ENCODE results near the gene DAAM1. TPM values are rescaled to one million over a fixed set of nuclear protein-coding genes. Genes with fewer than 3 reads are reported as not detected.

The DAAM1 gene
- total RNA-seq: 47.8 TPM
- 5.3 TPM for polyA plus RNA-seq (ENCODE audit: insufficient read depth, low read depth, low replicate concordance)
- long read RNA-seq, donor 1, partial matches to known transcripts: 0 of 8 reads
- long read RNA-seq, donor 1, other reads (novel, unspliced or antisense): 7 of 8 reads
- long read RNA-seq, donor 2, full-length matches to known transcripts: 4 of 4 reads
- long read RNA-seq, donor 2, partial matches to known transcripts: 0 of 4 reads
- long read RNA-seq, donor 2, other reads (novel, unspliced or antisense): 0 of 4 reads
- long read RNA-seq, donor 3: 0 reads
- long read RNA-seq, donor 4, full-length matches to known transcripts: 7 of 7 reads
- long read RNA-seq, donor 4, partial matches to known transcripts: 0 of 7 reads
- long read RNA-seq, donor 4, other reads (novel, unspliced or antisense): 0 of 7 reads
- long read RNA-seq, donor 5: 0 reads
- long read RNA-seq, donor 6, partial matches to known transcripts: 0 of 5 reads
- long read RNA-seq, donor 6, other reads (novel, unspliced or antisense): 0 of 5 reads
- long read RNA-seq, donor 7, full-length matches to known transcripts: 2 of 7 reads
- long read RNA-seq, donor 7, partial matches to known transcripts: 5 of 7 reads
- long read RNA-seq, donor 7, other reads (novel, unspliced or antisense): 0 of 7 reads
- long read RNA-seq, donor 8, partial matches to known transcripts: 0 of 5 reads
- long read RNA-seq, donor 8, other reads (novel, unspliced or antisense): 0 of 5 reads
- long read RNA-seq, donor 9, partial matches to known transcripts: 0 of 2 reads
- long read RNA-seq, donor 9, other reads (novel, unspliced or antisense): 0 of 2 reads
- long read RNA-seq, donor 10, full-length matches to known transcripts: 10 of 10 reads
- long read RNA-seq, donor 10, partial matches to known transcripts: 0 of 10 reads
- long read RNA-seq, donor 10, other reads (novel, unspliced or antisense): 0 of 10 reads

DNA sequence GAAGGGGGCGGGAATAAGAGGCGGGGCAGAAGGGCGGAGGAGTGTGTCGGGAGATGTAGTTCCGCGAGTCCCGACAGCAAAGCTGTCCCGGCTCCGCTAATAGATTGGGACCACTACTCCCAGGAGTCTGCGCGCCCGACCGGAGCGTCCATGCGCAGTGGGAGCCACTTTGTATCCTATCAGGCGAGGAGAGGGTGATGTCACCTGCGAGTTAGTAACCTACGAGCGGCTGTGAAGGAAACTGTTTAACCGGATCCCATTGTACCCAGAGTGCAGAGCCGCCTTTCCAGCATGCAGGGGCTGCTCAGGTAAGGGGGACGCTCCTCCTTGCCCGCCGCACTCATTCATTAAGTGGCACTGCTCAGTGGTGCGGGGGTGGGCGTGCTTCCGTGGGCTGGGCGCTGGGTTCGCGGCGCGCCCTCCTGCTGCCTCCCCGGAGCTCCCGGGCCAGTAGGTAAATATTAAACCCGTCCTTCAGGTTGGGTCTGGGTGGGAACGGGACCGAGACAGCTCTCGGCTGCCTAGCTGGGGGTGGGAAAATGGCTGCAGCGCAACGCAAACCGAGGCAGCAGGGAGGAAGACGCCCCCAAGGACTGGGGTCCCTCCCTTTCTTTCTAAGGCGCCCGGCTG is at the start of gene DAAM1:
TSS of gene DAAM1 (plus strand) at position 207 of the 630 bp plus-strand sequence. CDS start 74,811 bp downstream, outside the sequence.
- Histone ChIP-seq H3K27ac (ENCODE audit: low read depth in 2 of 2, low read length in 2 of 2) (peak within 1 kb of the TSS; percentile 90 to 94), H3K4me3 (ENCODE audit: low read length in 3 of 3) (peak within 1 kb of the TSS; percentile 89 to 95 (median 91)), H3K9ac (ENCODE audit: low read length in 3 of 3) (peak within 1 kb of the TSS; percentile 90 to 91 (median 90)), H3K27me3 (ENCODE audit: control insufficient read depth, insufficient read depth, low read length) (no peaks in the 10 kb centered on the region), H3K36me3 (ENCODE audit: control insufficient read depth in 2 of 3, insufficient read depth in 3 of 3, low read length in 3 of 3) (no peaks in the 10 kb centered on the region), H3K9me3 (ENCODE audit: control insufficient read depth in 2 of 3, insufficient read depth in 1 of 3, low read length in 3 of 3) (no peaks in the 10 kb centered on the region), H3K4me1 (ENCODE audit: control insufficient read depth in 2 of 3, insufficient read depth in 2 of 3, low read depth in 1 of 3, low read length in 3 of 3) (peaks cover 0 to 11% (median 0%) of the 10 kb centered on the region in 3 donors)
- FAIRE-seq: peak; percentile 70
- intact Hi-C loops (cut with DNase I): no loop called here
- TF ChIP-seq, protein P1, sequence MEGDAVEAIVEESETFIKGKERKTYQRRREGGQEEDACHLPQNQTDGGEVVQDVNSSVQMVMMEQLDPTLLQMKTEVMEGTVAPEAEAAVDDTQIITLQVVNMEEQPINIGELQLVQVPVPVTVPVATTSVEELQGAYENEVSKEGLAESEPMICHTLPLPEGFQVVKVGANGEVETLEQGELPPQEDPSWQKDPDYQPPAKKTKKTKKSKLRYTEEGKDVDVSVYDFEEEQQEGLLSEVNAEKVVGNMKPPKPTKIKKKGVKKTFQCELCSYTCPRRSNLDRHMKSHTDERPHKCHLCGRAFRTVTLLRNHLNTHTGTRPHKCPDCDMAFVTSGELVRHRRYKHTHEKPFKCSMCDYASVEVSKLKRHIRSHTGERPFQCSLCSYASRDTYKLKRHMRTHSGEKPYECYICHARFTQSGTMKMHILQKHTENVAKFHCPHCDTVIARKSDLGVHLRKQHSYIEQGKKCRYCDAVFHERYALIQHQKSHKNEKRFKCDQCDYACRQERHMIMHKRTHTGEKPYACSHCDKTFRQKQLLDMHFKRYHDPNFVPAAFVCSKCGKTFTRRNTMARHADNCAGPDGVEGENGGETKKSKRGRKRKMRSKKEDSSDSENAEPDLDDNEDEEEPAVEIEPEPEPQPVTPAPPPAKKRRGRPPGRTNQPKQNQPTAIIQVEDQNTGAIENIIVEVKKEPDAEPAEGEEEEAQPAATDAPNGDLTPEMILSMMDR (IDR thresholded peaks at IDR 0.05; ENCODE audit: borderline replicate concordance, extremely low read depth, insufficient read depth): no peak
- peak; percentile 99 to 100 (median 99) for DNase-seq

DNA sequence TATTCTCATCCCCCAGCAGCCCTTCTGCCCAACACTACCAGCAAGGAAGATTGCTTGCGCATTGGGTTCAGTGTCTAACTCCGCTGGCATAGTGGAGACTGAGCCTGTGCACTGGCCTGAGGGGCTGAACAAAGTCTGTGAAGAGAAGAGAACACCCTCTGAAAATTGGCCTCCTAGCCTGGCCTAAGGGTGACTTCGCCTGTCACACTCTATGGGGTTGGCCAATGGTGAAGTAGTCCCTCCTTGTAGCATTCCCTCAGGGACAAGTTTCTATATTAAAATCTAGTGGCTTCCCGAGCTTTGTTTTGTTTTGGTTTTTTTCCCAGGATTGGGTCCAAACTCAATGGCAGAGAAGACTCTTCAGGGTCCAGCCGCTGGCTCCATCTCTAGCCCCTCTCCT is 49.1 kb upstream of the DAAM1 start:
- no peak overlapping the region for H3K27ac ChIP-seq (ENCODE audit: low read depth in 2 of 2, low read length in 2 of 2)
- H3K9me3 ChIP-seq (ENCODE audit: control insufficient read depth in 2 of 3, insufficient read depth in 1 of 3, low read length in 3 of 3): no peaks in the 10 kb centered on the region
- DNase-seq: no peak
- no peak overlapping the region for H3K9ac ChIP-seq (ENCODE audit: low read length in 3 of 3)
- no peak for FAIRE-seq
- intact Hi-C loops (cut with DNase I): no loop called here
- TF ChIP-seq, protein P1 (IDR thresholded peaks at IDR 0.05; ENCODE audit: borderline replicate concordance, extremely low read depth, insufficient read depth): no peak
- H3K4me1 ChIP-seq (ENCODE audit: control insufficient read depth in 2 of 3, insufficient read depth in 2 of 3, low read depth in 1 of 3, low read length in 3 of 3): no peaks in the 10 kb centered on the region
- H3K36me3 ChIP-seq (ENCODE audit: control insufficient read depth in 2 of 3, insufficient read depth in 3 of 3, low read length in 3 of 3): no peaks in the 10 kb centered on the region
- no peaks in the 10 kb centered on the region for H3K27me3 ChIP-seq (ENCODE audit: control insufficient read depth, insufficient read depth, low read length)
- no peak overlapping the region for H3K4me3 ChIP-seq (ENCODE audit: low read length in 3 of 3)

DNA sequence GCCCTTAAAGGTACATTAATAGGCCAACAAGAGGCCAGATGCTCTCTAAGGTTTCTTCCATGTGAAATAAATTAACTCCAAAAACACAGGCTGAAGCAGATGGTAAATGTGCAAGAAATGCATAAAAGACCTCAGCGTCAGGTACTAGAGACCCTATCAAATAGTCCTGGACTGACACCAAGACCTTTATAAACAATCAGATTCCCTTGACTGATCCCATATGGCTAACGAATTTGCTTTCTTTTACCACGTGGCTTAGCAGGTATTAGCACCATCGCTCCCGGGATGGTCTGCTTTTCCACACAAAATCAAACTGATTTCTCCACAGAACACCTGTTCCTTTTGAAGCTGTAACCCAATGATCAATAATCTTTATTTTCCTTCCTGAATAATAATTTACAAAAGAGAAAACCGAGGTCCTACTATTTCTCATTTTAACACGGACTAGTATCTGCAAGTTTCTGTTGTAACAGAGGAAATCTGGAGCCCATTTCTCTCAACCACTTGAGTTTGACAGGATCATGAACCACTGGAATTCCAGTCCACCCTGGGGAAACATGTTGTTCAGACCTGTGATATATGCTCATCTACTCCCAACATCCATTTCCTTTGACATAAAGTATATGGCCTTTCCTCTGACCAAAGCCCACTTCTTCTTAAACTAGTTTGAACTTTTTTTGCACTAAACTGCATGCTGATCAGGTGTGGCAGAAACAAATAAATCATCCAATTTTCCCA is 48.2 kb upstream of the DAAM1 start:
- H3K27me3 ChIP-seq (ENCODE audit: control insufficient read depth, insufficient read depth, low read length): no peaks in the 10 kb centered on the region
- H3K27ac ChIP-seq (ENCODE audit: low read depth in 2 of 2, low read length in 2 of 2): no peak overlapping the region
- intact Hi-C loops (cut with DNase I): no loop called here
- H3K9me3 ChIP-seq (ENCODE audit: control insufficient read depth in 2 of 3, insufficient read depth in 1 of 3, low read length in 3 of 3): no peaks in the 10 kb centered on the region
- DNase-seq (peak in 3 of 5 donors; percentile 39 to 87 (median 69)), FAIRE-seq (no peak)
- H3K36me3 ChIP-seq (ENCODE audit: control insufficient read depth in 2 of 3, insufficient read depth in 3 of 3, low read length in 3 of 3): no peaks in the 10 kb centered on the region
- H3K4me1 ChIP-seq (ENCODE audit: control insufficient read depth in 2 of 3, insufficient read depth in 2 of 3, low read depth in 1 of 3, low read length in 3 of 3): no peaks in the 10 kb centered on the region
- TF ChIP-seq, protein P1 (IDR thresholded peaks at IDR 0.05; ENCODE audit: borderline replicate concordance, extremely low read depth, insufficient read depth): no peak
- no peak overlapping the region for H3K9ac ChIP-seq (ENCODE audit: low read length in 3 of 3)
- no peak overlapping the region for H3K4me3 ChIP-seq (ENCODE audit: low read length in 3 of 3)
